GM21423 (cell line): ENCODE measurements around the gene GLIPR1.
"Not testable (repeated sequence)": the region's sequence is repeated elsewhere in the genome, so short reads cannot be mapped to it uniquely, and the experiment has no call there.

Source experiments
- ATAC-seq: cut with Tn5 transposase; IDR thresholded peaks from one replicate; pipeline ENCODE4 v1.9.1; 2021; ENCODE audit warnings: mild to moderate bottlenecking, moderate library complexity; ENCODE audit not compliant: unreplicated experiment

Gene GLIPR1

DNA sequence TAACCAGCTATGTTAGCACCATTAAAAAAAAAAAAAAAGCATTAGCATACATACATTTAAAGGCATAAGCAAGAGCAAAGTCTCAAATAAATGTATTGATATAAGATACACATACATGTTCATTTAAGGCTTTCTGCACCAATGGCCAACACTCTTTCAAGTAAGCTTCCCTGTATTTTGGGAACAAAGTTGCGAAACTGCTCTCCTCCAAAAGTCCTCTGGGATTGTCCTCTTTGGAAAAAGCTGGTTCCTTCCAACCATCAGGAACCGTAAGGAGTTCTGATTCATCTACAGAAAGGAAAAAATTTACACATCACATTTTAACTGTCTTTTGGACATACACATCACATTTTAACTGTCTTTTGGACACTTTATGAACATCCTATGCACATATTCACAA is 27.6 kb downstream of the GLIPR1 start:
- ATAC-seq, result no peak

GRCh38 chr12:75509621-75510020 is 29.1 kb downstream of the GLIPR1 start:
- no peak for ATAC-seq

GRCh38 chr12:75511116-75512048 is 30.8 kb downstream of the GLIPR1 start, which contains the start of gene KRR1:
TSS of gene KRR1 (minus strand) at chr12:75511609. CDS start at chr12:75511597, 12 bp downstream.
- peak; percentile 97 for ATAC-seq

- ATAC-seq, result not testable (repeated sequence)
These were observed 40.7 kb downstream of the GLIPR1 start for GRCh38 chr12:75521224-75521623.

DNA sequence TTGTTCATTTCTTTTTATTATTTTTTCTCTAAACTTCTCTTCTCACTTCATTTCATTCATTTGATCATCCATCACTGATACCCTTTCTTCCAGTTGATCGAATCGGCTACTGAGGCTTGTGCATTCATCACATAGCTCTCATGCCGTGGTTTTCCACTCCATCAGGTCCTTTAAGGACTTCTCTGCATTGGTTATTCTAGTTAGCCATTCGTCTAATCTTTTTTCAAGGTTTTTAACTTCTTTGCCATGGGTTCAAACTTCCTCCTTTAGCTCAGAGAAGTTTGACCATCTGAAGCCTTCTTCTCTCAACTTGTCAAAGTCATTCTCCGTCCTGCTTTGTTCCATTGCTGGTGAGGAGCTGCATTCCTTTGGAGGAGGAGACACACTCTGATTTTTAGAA is 41.6 kb downstream of the GLIPR1 start:
- ATAC-seq, result not testable (repeated sequence)

DNA sequence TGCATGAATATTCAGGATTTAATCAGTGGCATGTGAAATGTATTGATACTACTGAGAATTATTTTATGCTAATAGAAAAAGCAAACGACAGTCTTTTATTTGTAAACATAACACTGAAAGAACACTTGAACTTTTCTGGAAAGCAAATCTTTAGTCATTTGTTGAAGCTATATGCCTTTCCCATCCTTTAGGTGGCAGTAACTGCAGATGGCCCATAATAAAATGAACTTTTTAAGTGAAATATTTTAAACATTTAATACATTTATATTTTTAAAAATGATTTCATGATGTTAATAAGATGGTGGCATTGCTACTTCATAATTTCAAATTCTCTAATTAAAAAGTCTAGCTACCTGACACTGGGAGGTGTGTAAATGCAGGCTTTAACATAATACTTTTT is 44.7 kb downstream of the GLIPR1 start:
- no peak for ATAC-seq

GRCh38 chr12:75526655-75527511 is 46.3 kb downstream of the GLIPR1 start:
- ATAC-seq, result peak; percentile 98

- ATAC-seq, result no peak
These were observed 47.7 kb downstream of the GLIPR1 start for GRCh38 chr12:75528272-75528671.

DNA sequence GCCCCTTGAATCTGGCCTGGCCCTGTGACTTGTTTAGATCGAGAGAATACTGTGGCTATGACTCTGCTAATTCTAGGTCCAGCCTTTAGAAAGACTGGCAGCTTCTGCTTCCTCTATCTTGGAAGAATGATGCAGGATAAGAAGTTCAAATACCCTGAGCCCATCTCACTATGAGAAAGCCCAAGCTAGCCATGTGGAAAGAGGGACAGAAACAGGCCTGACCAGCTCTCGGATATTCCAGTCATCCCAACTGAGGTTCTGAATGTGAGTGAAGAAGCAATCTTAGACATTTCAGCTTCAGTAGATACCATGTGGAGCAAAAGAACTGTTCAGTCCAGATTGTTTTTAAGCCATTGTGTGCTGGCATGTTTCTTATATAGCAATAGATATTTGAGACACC is 48.1 kb downstream of the GLIPR1 start:
- ATAC-seq, result no peak

DNA sequence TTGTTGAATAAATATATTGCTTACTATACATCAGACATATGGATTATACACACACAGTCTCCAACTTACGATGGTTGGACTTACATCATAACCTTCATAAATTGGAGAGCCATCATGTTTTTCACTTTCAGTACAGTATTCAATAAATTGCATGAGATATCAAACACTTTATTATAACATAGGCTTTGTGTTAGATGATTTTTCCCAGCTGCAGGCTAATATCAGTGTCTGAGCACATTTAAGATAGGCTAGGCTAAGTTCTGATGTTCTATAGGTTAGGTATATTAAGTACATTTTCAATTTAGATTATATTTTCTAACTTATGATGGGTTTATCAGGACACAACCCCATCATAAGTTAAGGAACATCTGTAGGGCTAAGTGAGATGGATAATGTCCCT is 48.8 kb downstream of the GLIPR1 start:
- no peak for ATAC-seq

DNA sequence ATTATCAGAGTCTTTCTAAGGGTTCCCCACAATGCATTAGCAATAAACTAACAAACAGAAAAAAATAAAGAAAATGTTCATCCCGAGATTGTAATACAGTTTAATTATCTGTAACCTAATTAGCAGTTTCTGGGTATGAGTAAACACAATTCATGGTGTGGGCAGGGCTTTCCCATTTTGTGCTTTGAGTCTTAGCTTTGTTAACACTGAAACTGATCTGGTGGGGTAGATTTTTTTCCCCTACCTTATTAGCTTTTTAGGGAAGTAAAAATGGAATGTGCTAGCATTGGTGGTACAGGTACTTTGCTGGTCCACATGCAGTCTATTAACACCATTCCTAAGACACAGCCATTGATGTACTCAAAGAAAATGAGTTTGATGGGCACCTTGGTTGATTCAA is 49.3 kb downstream of the GLIPR1 start:
- no peak for ATAC-seq

DNA sequence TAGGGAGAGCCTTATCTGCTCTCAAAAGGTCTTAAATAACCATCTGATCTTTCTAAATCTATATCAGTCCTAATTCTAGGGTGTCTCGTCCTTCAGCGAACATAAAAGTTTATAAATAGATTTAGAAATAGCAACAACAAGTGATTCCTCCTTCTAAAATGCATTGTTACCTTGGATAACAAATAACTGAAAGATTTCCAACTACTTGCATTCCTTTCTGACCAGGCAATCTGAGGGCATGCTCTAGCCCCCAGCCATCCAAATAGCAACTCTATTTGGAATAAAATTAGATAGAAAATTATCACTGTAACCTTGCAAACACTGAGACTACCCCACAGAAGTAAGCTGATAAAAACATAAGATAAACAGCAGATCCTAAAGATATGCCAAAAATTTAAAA is 52.7 kb downstream of the GLIPR1 start:
- ATAC-seq, result no peak

DNA sequence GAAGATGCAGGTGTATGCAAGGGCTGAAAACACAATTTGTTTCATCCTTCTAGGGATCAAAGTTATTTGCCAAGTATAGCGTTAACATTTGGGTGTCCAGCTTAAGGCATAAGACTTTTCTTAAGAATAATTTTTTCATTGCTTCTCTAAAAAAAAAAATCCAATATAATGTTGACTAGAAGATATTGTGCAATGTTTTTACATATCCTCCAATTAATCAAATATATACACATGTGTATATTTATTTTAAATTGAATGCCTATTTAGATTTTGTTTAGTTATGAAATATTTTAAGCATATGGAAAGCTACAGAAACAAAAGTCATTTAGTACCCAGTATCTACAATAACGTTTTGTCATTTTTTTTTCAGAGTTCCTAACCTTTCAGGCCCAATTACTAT is 59.3 kb downstream of the GLIPR1 start:
- no peak for ATAC-seq

DNA sequence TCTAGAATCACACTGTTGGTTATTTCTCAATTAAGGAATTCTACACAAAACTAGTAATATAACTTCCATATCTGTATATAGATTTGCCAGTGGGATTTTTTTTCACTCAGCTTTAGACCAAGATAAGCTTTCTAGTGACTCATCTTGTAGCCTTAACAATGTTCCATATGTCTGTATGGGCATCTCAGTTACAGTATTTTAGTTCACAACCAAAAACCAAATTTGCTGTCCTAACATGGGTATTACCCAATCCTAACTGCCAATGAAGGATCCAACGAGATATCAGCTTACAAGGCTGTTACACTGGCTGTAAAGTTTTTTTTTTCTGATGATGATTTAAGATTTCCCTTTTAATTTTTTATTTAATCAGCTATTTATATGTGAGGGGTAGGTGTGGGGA is 62.4 kb downstream of the GLIPR1 start:
- no peak for ATAC-seq

DNA sequence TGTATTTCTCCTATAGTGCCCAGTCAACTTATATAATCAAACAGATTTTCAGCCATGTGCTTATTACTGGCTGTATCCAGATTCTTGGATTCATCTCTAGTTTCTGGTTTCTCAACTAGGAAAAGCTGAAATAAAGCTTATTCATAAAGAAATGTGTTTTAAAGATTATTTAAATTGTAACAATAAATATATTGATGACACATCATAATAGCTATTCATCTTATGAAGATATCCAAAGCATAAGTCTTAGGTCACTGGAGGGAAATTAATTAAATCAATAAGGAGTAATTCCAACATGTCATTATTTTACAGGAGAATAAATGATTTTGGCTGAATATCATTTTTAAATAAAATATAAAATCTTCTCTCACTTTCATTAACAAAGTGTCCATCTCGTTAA is 63.0 kb downstream of the GLIPR1 start:
- no peak for ATAC-seq

GRCh38 chr12:75545636-75546035 is 65.1 kb downstream of the GLIPR1 start:
- no peak for ATAC-seq

GRCh38 chr12:75548879-75549278 is 68.3 kb downstream of the GLIPR1 start:
- no peak for ATAC-seq

DNA sequence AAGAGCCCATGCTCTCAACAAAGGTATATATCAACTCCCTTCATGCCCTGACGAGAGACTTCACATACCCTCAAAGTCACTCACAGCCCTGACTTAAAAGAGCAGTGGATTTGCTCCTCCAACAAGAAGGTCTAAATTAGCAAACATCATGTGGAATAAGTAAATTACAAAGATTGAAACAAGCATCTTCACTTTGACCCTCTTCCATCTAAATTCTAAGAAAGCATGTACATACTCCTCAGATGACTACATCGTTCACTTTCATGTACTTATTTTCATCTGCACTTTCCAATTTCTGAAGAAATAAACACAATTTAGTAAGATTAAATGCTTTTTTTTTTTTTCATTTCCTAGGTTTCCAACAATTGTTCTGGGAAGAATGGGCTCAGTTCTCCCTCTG is 69.4 kb downstream of the GLIPR1 start:
- ATAC-seq, result no peak

GRCh38 chr12:75550401-75551240 is 70.1 kb downstream of the GLIPR1 start:
- no peak for ATAC-seq

DNA sequence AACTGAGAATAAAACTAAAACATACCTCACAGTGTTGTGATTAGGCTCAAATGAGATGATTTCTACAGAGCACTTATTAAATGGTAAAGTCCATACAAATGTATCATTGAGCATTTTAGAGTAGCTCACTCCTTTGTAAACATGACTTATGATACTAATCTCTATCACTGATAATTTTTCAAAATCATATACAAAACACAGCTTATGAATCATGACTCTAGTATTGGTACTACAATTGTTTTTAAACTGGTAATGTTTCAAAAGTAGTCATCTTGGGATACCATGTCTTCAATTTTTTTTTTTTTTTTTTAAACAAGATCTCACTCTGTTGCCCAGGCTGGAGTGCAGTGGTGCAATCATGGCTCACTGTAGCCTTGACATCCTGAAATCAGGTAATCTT is 70.9 kb downstream of the GLIPR1 start:
- ATAC-seq, result no peak

- no peak for ATAC-seq
These were observed 72.8 kb downstream of the GLIPR1 start for GRCh38 chr12:75553398-75553797.
